ENCODE data around the gene CR1. TPM values are rescaled to one million over a fixed set of nuclear protein-coding genes. Genes with fewer than 3 reads are reported as not detected.
"Not testable (repeated sequence)": the region's sequence is repeated elsewhere in the genome, so short reads cannot be mapped to it uniquely, and the experiment has no call there.

Gene CR1
- total and polyA plus RNA-seq, 9 of the 15 experiments (the other 6 are each of a cell fraction or from before 2014, with no cell fraction given), result 0.07 to 0.47 (median 0.18) TPM

- TF ChIP-seq, protein P1, sequence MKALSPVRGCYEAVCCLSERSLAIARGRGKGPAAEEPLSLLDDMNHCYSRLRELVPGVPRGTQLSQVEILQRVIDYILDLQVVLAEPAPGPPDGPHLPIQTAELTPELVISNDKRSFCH (CRISPR knock-in tag; IDR thresholded peaks at IDR 0.05), result not testable (repeated sequence)
- TF ChIP-seq, protein P1 (tag; IDR thresholded peaks at IDR 0.05), result peak; percentile 70; the same call in 1 of the 2 replicates
- TF ChIP-seq PHB2 (IDR thresholded peaks at IDR 0.05; ENCODE audit: low read depth) (peak; percentile 25; the same call in 1 of the 2 replicates), ATF3 (IDR thresholded peaks at IDR 0.05) (peak; percentile 30; the same call in 1 of the 2 replicates), NCOR1 (IDR thresholded peaks at IDR 0.05) (0 out of 2 replicates have a peak, but pooled peaks have one; percentile 42), KDM5B (IDR thresholded peaks at IDR 0.05; ENCODE audit: insufficient replicate concordance, low read depth, low read length) (peak; percentile 57), ZNF316 (IDR thresholded peaks at IDR 0.05) (peak; percentile 70), POLR2AphosphoS5 (IDR thresholded peaks at IDR 0.05; ENCODE audit: control insufficient read depth, insufficient read depth, low read depth, low read length) (peak; percentile 59; the same call in 1 of the 2 replicates), GTF2A2 (tag; IDR thresholded peaks at IDR 0.05) (peak; percentile 51; the same call in 1 of the 2 replicates), BRD9 (IDR thresholded peaks at IDR 0.05; ENCODE audit: low read depth, partially characterized antibody) (peak; percentile 82), NFYB (IDR thresholded peaks at IDR 0.05; ENCODE audit: extremely low read depth, insufficient read length) (peak; percentile 21), NCOA1 (IDR thresholded peaks at IDR 0.05; ENCODE audit: low read depth) (peak; percentile 16; the same call in 1 of the 2 replicates), HDAC1 (IDR thresholded peaks at IDR 0.05) (peak in 1 of 2 experiments; percentile 24; a peak in 1 of 4 replicates), CEBPG (CRISPR knock-in tag; IDR thresholded peaks at IDR 0.05) (peak; percentile 71; the same call in 1 of the 2 replicates), CXXC5 (CRISPR knock-in tag; IDR thresholded peaks at IDR 0.05) (peak; percentile 62), TEAD4 (IDR thresholded peaks at IDR 0.05; ENCODE audit: low read length) (peak; percentile 73), SOX6 (IDR thresholded peaks at IDR 0.05) (0 out of 2 replicates have a peak, but pooled peaks have one; percentile 6), HMBOX1 (IDR thresholded peaks at IDR 0.05) (0 out of 2 replicates have a peak, but pooled peaks have one; percentile 49), SMARCA4 (IDR thresholded peaks at IDR 0.05) (peak; percentile 58), ARNT (IDR thresholded peaks at IDR 0.05) (0 out of 4 replicates have a peak, but pooled peaks of 1 of the 2 experiments have one; percentile 47)
- not testable (repeated sequence) for TF ChIP-seq ATF3 (CRISPR knock-in tag; conservative IDR thresholded peaks at IDR 0.05); CEBPG (tag; conservative IDR thresholded peaks at IDR 0.05 in 1 of 2, IDR thresholded peaks at IDR 0.05 in 1 of 2); TEAD4 (CRISPR knock-in tag; IDR thresholded peaks at IDR 0.05; ENCODE audit: borderline replicate concordance)
- TF ChIP-seq, protein P2, sequence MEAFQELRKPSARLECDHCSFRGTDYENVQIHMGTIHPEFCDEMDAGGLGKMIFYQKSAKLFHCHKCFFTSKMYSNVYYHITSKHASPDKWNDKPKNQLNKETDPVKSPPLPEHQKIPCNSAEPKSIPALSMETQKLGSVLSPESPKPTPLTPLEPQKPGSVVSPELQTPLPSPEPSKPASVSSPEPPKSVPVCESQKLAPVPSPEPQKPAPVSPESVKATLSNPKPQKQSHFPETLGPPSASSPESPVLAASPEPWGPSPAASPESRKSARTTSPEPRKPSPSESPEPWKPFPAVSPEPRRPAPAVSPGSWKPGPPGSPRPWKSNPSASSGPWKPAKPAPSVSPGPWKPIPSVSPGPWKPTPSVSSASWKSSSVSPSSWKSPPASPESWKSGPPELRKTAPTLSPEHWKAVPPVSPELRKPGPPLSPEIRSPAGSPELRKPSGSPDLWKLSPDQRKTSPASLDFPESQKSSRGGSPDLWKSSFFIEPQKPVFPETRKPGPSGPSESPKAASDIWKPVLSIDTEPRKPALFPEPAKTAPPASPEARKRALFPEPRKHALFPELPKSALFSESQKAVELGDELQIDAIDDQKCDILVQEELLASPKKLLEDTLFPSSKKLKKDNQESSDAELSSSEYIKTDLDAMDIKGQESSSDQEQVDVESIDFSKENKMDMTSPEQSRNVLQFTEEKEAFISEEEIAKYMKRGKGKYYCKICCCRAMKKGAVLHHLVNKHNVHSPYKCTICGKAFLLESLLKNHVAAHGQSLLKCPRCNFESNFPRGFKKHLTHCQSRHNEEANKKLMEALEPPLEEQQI (IDR thresholded peaks at IDR 0.05), result 0 out of 2 replicates have a peak, but pooled peaks have one; percentile 11
Observed at GRCh38 chr1:207520400-207521345, 24.7 kb downstream of the CR1 start (continued).
